Activated T-cell treated with anti-CD3 and anti-CD28 coated beads, Interleukin-2, amount 50 U/mL, for 4 hours (primary cell): ENCODE results near the gene TMEM255B. TPM values are rescaled to one million over a fixed set of nuclear protein-coding genes. Genes with fewer than 3 reads are reported as not detected.

Experiments
- ATAC-seq, 2 donors: fragments of 200-7000 bp; cut with Tn5 transposase; one replicate each; pipeline ENCODE4 v1.10.0; 2021
- DNase-seq: peaks from one replicate; pipeline ENCODE4 v3.0.0-alpha.2; 2020
- H3K27me3 Mint-ChIP-seq: one replicate; pipeline ENCODE4 v1.8.0; 2021; ENCODE audit warnings: low read depth, mixed read lengths
- H3K36me3 Mint-ChIP-seq: one replicate; pipeline ENCODE4 v1.8.0; 2022; ENCODE audit warnings: mixed read lengths; ENCODE audit not compliant: insufficient read depth
- H3K4me1 Mint-ChIP-seq: one replicate; pipeline ENCODE4 v1.8.0; 2021; ENCODE audit warnings: low read depth, mixed read lengths
- H3K4me3 Mint-ChIP-seq: one replicate; pipeline ENCODE4 v1.8.0; 2021; ENCODE audit warnings: mild to moderate bottlenecking, moderate library complexity, mixed read lengths
- H3K9me3 Mint-ChIP-seq: one replicate; pipeline ENCODE4 v1.8.0; 2021; ENCODE audit warnings: mixed read lengths
- total RNA-seq, 3 donors: library from RNA; stranded (reverse); gene quantifications; one replicate each; pipeline ENCODE4 v1.2.1, GENCODE V29; 2021

Gene TMEM255B
- total RNA-seq, 3 donors from 2014 or later = 1.1 to 1.4 (median 1.3) TPM

DNA sequence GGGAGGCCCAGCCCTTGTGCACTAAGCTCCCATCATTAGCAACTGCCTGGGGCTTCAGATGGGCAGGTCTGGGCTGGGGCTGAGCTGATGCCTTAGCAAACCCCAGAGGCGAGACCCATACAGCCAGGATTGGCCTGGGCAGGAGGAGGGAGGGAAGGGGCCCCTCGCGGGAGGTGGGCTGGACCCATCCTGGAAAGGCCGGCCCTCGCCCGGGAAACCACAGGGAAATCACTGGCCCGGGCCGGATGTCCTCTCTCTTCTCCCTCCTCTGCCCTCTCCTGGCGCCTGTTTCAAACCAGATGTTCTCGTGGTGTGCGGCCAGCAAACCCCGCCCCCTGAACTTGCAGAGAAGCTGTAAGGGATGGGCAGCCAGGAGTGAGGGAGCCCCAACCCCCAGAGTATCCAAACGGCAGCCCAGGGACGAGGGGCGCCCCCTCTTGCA, 43.1 kb downstream of the TMEM255B start:
- Mint-ChIP-seq H3K4me3 (no peak overlapping the region), H3K9me3 (no peaks in the 10 kb centered on the region), H3K27me3 (no peaks in the 10 kb centered on the region), H3K36me3 (no peaks in the 10 kb centered on the region), H3K4me1 (no peaks in the 10 kb centered on the region)
- ATAC-seq (no peak), DNase-seq (no peak)

DNA sequence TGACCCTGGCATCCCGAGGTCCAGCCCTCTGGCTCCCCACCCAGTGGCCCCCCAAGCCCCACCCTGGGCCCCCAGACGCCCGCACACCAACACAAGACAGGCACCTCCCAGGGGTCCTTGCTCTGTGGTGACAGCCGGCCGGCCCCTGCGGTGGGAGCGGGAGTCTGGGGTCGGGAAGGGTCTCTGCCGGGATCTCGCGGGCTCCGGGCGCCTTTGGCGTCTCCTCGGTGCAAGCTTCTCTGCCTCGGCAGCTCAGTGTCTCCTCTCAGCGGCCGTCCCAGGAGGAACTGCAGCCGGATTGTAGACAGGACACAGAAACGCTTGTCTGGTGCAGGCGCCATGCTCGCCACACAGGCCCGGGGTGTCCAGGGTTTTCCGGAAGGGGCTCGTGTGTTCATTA, 43.7 kb downstream of the TMEM255B start:
- DNase-seq (no peak), ATAC-seq (no peak)
- Mint-ChIP-seq H3K4me1 (no peaks in the 10 kb centered on the region), H3K9me3 (no peaks in the 10 kb centered on the region), H3K36me3 (no peaks in the 10 kb centered on the region), H3K4me3 (no peak overlapping the region), H3K27me3 (no peaks in the 10 kb centered on the region)

DNA sequence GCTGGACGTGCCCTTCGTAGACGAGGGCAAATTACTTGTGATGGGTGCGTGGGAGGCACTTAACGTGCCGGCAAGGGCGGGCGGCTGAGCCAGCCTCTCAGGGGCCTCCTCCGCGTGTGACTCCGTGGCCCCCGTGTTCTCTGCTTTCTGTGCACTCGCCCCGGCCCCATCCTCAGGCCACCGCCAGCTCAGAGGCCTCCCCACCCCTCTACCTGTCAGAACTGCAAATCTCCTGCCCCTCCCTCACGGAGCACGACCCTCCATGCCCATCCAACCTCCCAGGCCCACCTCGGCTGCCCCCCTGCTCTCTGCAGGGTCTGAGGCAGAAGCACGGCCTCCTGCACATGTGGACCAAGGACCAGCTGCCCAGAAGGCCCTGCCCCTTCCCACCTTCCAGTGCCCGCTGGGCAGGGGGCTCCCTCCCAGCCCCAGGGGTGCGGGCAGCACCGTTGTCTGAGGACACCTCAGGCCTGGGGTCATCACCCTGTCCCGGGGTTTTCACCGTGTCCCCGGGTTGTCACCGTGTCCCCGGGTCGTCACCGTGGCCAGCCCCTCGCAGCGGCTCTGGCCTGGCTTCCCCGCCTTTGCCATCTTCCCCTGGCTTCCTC, 44.5 kb downstream of the TMEM255B start:
- Mint-ChIP-seq H3K4me3 (no peak overlapping the region), H3K36me3 (no peaks in the 10 kb centered on the region), H3K27me3 (no peaks in the 10 kb centered on the region), H3K4me1 (no peaks in the 10 kb centered on the region), H3K9me3 (peaks cover 3% of the 10 kb centered on the region)
- DNase-seq (no peak), ATAC-seq (no peak)

DNA sequence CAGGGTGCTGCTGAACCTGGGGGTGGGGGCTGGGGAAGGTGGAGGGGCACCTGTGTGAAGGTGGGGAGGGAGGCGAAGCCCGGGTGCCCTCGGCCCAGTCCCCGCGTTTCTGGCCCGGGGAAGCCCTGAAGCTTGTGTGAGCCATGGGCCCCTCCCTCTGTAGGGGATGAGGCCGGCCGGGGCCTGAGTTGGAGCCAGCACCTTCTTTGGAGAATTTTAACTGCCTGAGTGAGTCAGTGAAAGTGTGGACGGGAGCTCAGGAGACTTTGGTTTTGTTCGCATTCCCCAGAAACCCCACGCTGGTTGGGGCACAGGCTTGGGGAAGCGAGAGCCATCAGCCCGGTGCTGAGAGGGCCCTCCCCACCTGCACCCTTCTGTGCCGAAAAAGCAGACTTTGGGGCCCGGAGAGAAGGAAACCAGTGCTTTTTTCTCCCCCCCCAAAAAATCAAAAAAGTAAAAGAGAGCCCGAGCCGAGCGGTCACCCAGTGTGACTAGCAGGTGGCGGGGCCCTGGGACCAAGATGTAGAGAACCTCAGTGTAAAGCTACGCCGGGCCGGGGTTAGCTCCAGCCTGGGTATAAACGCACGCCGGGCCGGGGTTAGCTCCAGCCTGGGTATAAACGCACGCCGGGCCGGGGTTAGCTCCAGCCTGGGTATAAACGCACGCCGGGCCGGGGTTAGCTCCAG, 45.1 kb downstream of the TMEM255B start:
- H3K27me3 Mint-ChIP-seq = no peaks in the 10 kb centered on the region
- no peak for DNase-seq
- no peak for ATAC-seq
- peaks cover 3% of the 10 kb centered on the region for H3K9me3 Mint-ChIP-seq
- no peaks in the 10 kb centered on the region for H3K4me1 Mint-ChIP-seq
- no peak overlapping the region for H3K4me3 Mint-ChIP-seq
- H3K36me3 Mint-ChIP-seq = no peaks in the 10 kb centered on the region

DNA sequence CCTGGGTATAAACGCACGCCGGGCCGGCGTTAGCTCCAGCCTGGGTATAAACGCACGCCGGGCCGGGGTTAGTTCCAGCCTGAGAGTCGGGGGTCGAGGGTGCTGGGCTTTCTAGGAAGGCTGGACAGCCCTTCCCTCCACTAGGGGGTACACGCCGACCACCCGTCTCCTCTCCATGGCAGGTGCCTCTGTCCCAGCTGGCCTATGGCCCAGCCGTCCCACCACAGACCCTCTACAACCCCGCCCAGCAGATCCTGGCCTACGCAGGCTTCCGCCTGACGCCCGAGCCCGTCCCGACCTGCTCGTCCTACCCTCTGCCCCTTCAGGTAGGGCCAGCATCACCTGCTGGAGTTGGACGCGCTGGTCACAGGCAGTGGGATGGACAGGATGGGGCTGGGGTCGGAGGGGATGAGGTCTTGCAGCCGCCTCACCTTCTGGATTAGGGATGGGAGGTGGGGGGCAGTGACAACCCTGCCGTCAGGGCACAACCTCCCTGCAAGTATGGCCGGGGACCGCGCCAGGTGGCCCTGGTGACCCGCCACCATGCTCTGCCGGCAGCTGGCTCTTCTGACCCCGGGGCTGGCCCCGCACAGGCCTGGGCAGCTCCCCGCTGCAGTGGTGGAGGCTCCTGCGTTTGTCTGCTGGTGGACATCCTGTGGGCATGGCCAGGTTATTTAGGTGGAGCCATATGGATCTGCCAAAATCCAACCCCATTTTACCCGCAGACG, 45.8 kb downstream of the TMEM255B start:
- peaks cover 3% of the 10 kb centered on the region for H3K9me3 Mint-ChIP-seq
- H3K36me3 Mint-ChIP-seq = no peaks in the 10 kb centered on the region
- H3K27me3 Mint-ChIP-seq = no peaks in the 10 kb centered on the region
- DNase-seq (no peak), ATAC-seq (no peak)
- no peaks in the 10 kb centered on the region for H3K4me1 Mint-ChIP-seq
- no peak overlapping the region for H3K4me3 Mint-ChIP-seq

DNA sequence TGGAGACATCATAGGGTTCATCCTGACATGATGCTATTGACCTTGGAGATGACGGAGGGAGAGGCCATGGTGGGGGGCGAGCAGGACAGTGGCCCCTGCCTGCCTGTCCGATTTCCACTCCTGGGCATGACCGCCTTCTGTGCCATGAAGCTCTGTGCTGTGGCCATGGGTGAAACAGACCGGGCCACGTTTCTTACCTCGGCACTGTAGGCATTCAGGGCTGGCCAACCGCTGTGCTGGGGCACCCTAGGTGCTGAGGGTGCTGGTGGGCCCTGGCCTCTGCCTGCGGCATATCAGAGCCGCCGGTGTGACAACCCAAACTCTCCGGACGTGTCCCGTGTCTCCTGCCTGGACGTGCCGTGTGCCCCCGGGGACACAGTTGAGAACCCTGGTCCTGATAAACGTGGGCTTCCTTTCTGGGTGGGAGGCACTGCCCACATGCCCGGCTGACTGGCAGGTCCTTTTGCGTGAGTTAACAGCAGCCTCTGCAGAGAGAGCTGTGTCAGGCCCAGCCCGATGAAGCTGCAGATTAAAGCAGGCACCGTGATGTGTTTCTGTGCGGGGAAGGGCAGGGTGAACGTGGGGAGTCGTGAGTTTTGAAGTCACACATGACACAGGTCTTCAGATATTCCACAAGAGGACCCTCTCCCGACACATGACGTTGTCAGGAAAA, 46.5 kb downstream of the TMEM255B start:
- ATAC-seq = no peak
- no peaks in the 10 kb centered on the region for H3K36me3 Mint-ChIP-seq

DNA sequence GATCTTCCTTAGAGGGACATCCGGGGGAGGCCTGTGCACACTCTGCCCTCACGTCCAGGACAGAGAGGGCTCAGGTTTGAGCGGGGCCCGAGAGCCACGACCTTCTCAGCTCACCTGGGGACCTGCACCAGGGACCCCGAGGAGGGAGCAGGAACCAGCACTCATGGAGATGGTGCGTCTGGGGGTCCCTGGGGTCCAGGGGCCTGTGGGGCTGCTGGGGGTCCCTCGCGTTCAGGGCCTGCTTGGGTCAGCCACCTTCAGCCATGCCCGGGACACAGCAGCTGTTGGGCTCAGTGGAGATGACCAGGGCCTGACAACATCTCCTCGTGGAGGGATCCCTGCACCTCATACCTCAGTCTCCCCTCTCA, 47.1 kb downstream of the TMEM255B start:
- no peaks in the 10 kb centered on the region for H3K27me3 Mint-ChIP-seq
- peaks cover 6% of the 10 kb centered on the region for H3K9me3 Mint-ChIP-seq
- H3K4me1 Mint-ChIP-seq = no peaks in the 10 kb centered on the region
- no peaks in the 10 kb centered on the region for H3K36me3 Mint-ChIP-seq
- no peak overlapping the region for H3K4me3 Mint-ChIP-seq
- DNase-seq (no peak), ATAC-seq (no peak)

More for the DNA sequence above, 46.5 kb downstream of the TMEM255B start:
- Mint-ChIP-seq H3K27me3 (no peaks in the 10 kb centered on the region), H3K9me3 (peaks cover 6% of the 10 kb centered on the region), H3K4me3 (no peak overlapping the region), H3K4me1 (no peaks in the 10 kb centered on the region)
- no peak for DNase-seq

DNA sequence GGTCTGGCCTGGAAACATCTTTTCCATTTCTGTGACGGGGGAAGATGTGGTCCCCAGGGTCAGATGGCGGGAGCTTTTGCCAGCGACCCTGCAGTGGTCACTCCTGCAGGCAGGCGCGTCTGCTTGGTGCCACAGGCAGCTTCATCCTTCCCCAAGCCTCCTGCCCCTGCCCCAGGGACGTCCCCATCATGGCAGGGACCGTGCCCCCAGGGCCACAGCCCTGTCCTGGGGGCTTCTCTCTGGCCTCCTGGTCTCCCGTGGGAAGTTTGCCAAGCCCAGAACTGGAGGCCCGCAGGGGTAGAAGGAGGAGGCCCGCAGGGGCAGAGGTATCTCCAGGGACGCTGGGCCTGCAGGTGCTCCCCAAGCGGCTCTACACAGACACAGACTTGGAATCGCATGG, 47.5 kb downstream of the TMEM255B start:
- Mint-ChIP-seq H3K9me3 (peaks cover 6% of the 10 kb centered on the region), H3K4me3 (no peak overlapping the region), H3K36me3 (no peaks in the 10 kb centered on the region), H3K27me3 (no peaks in the 10 kb centered on the region), H3K4me1 (no peaks in the 10 kb centered on the region)
- no peak for ATAC-seq
- DNase-seq = no peak

DNA sequence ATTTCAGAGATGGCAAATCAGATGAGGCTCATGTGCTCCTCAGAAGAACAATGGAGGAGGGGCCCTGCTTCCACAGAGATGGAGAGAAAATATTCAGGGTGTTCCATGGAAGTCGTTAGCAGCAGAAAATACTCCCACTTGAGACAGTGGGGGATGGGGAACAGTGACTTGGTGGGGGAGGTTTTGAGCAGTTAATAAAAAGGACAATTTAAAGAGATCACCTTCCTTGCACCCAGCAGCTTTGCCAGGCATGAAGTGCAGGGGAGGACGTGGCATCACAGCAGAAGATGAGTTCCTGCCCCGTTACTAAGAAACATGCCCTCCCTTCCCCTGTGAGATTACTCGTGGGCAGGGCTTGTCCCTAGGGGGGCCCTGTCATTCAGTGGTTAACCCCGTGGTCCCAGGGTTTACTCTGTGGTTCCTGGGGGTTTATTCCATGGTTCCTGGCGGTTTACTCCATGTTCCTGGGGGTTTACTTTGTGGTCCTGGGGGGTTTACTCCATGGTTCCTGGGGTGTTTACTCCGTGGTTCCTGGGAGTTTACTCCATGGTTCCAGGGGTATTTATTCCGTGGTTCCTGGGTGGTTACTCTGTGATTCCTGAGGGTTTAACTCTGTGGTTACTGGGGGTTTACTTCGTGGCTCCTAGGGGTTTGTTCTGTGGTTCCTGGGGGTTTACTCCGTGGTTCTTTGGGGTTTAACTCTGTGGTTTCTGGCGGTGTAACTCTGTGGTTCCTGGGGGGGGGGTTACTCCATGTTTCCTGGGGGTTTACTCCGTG, 49.2 kb downstream of the TMEM255B start:
- peaks cover 6% of the 10 kb centered on the region for H3K9me3 Mint-ChIP-seq
- no peaks in the 10 kb centered on the region for H3K36me3 Mint-ChIP-seq
- no peak overlapping the region for H3K4me3 Mint-ChIP-seq
- H3K27me3 Mint-ChIP-seq = no peaks in the 10 kb centered on the region
- H3K4me1 Mint-ChIP-seq = no peaks in the 10 kb centered on the region
- no peak for DNase-seq
- no peak for ATAC-seq

DNA sequence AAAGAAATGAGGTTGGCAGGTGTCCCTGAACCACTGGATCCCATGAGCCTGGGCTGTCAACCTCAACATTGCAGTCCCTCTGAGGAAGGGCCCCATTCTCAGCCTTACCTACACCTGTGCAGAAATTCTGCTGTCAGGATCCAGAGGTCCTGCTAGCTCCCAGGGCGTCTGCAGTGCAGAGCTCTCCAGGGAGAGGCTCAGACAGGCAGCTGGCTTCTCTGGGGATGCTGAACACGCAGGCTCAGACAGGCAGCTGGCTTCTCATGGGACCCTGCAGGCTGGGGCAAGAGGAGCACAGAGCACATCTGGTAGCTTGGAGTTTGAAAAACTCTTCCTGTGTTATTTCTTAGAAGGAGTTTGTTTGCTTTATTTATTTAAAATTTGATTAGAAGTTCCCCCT, 50.9 kb downstream of the TMEM255B start:
- H3K9me3 Mint-ChIP-seq = peaks cover 6% of the 10 kb centered on the region
- no peaks in the 10 kb centered on the region for H3K36me3 Mint-ChIP-seq
- no peaks in the 10 kb centered on the region for H3K27me3 Mint-ChIP-seq
- DNase-seq (no peak), ATAC-seq (no peak)
- H3K4me3 Mint-ChIP-seq = no peak overlapping the region
- H3K4me1 Mint-ChIP-seq = no peaks in the 10 kb centered on the region

DNA sequence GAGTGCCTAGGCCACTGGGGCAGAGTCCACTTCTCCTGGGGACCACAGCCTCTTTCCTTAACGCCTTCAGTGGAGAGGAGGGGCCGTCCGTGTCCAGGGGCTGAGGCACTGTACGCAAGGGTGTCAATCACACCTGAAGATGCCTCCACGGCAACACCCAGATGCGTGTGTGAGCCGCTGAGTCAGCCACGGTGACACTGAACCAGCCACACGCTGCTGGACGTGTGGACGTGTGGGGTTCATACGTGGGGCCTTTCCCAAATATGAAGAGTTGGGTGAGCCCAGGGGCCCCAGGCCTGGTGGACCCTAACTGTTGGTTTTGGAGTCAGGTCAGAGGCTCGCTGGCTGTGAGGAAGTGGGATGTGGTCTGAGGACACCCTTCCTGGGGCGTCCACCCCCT, 51.6 kb downstream of the TMEM255B start:
- Mint-ChIP-seq H3K4me1 (peaks cover 4% of the 10 kb centered on the region), H3K27me3 (no peaks in the 10 kb centered on the region), H3K9me3 (peaks cover 6% of the 10 kb centered on the region), H3K36me3 (no peaks in the 10 kb centered on the region), H3K4me3 (no peak overlapping the region)
- DNase-seq (no peak), ATAC-seq (no peak)

DNA sequence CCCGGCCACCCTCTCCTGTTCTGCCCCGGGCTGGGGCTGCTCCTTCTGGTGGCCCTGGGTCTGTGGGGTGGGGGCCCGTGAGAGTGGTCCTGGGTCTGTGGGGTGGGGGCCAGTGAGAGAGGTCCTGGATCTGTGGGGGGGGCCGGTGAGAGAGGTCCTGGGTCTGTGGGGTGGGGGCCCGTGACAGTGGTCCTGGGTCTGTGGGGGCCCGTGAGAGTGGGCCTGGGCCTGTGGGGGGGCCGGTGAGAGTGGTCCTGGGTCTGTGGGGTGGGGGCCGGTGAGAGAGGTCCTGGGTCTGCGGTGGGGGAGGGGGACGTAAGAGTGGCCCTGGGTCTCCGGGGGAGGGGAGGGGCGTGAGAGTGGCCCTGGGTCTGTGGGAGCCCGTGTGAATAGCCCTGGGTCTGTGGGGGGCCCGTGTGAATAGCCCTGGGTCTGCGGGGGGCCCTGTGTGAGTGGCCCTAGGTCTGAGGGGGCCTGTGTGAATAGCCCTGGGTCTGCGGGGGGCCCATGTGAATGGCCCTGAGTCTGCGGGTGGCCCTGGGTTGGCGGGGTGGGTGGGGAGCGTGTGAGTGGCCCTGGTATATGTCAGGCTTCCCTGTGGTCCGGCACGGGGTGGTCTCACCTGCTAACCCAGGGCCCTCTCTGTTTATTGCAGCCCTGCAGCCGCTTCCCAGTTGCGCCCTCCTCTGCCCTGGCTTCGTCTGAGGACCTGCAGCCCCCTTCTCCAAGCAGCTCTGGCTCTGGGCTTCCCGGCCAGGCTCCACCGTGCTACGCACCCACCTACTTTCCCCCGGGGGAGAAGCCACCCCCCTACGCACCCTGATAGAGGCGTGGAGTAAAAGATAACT, 52.3 kb downstream of the TMEM255B start:
- Mint-ChIP-seq H3K4me1 (peaks cover 11% of the 10 kb centered on the region), H3K9me3 (peaks cover 6% of the 10 kb centered on the region), H3K4me3 (no peak overlapping the region), H3K36me3 (no peaks in the 10 kb centered on the region), H3K27me3 (peaks cover 3% of the 10 kb centered on the region)
- DNase-seq (no peak), ATAC-seq (no peak)
